HG03439 (cell line): ENCODE data around the gene RASGRF1.
"Not testable (repeated sequence)": the region's sequence is repeated elsewhere in the genome, so short reads cannot be mapped to it uniquely, and the experiment has no call there.

Source experiments
- ATAC-seq: cut with Tn5 transposase; IDR thresholded peaks from one replicate; pipeline ENCODE4 v1.9.1; 2021; ENCODE audit warnings: mild to moderate bottlenecking, moderate library complexity; ENCODE audit not compliant: unreplicated experiment

RASGRF1 gene

DNA sequence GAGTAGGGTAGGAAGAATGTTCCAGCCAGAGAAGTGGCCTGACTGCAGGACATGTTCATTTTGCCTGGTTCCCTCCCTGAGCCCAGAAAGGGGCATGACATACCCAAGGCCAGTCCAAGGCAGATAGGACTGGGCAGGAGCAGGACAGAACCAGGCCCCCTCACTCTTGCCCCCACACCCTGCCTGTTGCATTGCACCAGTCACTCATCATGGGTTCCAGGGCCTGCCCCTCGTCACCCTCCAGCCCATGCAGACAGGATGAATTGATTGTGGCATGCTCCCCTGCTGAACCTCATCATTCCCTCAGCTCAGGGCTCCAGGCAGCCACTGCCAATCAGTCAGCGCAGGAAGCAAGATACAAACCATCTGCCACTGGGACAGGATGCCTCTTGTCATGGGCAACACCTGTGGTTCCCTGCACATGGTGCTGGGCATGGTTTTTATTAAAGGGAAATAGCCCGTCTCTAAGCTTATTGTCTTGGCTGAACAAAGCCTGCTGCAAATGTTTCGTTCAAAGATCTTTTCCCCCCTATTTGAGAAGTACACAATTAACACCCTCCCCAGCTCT, 48.9 kb downstream of the RASGRF1 start:
- no peak for ATAC-seq

DNA sequence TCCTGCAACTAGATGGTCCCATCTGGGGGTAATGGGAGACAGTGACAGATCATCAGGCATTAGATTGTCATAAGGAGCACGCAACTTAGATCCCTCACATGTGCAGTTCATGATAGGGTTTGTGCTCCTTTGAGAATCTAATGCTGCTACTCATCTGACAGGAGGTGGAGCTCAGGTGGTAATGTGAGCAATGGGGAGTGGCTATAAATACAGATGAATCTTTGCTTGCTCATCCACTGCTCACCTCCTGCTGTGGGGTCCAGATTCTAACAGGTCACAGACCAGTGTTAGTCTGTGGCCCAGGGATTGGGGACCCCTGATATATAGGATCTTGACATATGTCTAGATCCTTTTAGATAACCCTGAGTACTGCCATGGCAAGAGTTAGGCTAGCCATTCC, 52.7 kb downstream of the RASGRF1 start:
- ATAC-seq = no peak

- ATAC-seq = no peak
These were observed 54.3 kb downstream of the RASGRF1 start for GRCh38 chr15:79036323-79036722.

DNA sequence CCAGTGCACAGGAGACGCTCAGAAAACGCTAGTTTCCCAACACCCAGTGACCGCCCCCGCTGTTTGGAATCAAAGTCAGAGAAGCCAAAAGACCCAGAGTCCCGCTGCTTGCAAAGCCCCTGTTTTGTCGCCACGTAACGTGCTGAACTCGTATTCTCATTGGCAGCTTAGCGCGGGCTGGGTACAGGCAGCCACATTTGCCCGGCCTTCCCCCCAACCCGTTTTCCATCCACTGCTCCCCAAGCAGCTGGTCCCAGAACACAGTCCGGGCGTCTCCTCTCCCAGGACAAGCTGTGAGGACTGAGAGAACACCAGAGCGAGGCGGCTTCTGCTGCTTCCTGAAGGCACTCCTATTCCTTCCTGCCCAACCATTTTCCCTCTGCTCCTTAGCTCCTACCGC, 54.8 kb downstream of the RASGRF1 start:
- ATAC-seq = no peak

- ATAC-seq = peak; percentile 54
These were observed 55.4 kb downstream of the RASGRF1 start for GRCh38 chr15:79035111-79035601.

- no peak for ATAC-seq
These were observed 56.3 kb downstream of the RASGRF1 start for GRCh38 chr15:79034284-79034683.

GRCh38 chr15:79032656-79033055, 57.9 kb downstream of the RASGRF1 start:
- no peak for ATAC-seq

DNA sequence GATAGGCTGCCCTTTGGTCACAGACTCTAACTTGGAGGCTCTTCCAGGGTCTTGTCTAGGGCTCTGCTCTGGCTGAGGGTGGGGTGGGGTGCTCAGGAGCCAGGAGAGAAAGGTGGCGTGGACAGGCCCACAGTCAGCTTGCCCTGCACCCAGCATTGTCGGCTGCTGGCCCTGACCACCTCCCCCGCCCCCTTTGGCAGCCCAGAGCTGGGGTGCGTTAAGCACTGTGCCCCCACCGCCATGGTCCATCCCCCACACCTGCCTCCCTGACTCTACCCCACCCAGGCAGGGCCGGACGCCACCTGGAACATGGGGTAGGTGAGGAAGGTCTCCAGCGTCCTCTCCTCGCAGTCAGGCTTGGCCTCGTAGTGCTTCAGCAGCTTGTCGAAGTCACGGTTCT, 58.8 kb downstream of the RASGRF1 start:
- no peak for ATAC-seq

DNA sequence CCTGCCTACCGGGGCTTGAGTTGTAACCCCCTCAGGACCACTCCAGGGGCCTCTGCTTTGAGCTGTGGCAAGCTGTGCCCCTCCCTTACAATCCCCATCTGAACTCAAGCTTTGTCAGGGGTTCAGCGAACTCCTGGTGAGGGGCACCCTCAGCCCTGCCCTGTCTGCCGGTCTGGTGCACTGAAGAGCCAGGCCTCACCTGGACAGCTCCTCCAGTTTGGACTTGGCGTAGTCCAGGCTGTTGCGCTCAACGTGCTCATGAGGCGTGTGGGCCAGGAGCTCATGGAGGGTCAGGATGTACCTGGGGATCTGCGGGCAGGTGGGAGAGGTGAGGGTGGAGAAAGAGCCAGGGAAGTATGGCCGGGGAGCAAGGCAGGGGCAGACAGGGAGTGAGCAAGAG, 59.4 kb downstream of the RASGRF1 start:
- no peak for ATAC-seq

GRCh38 chr15:79030470-79030869, 60.1 kb downstream of the RASGRF1 start:
- ATAC-seq = no peak

DNA sequence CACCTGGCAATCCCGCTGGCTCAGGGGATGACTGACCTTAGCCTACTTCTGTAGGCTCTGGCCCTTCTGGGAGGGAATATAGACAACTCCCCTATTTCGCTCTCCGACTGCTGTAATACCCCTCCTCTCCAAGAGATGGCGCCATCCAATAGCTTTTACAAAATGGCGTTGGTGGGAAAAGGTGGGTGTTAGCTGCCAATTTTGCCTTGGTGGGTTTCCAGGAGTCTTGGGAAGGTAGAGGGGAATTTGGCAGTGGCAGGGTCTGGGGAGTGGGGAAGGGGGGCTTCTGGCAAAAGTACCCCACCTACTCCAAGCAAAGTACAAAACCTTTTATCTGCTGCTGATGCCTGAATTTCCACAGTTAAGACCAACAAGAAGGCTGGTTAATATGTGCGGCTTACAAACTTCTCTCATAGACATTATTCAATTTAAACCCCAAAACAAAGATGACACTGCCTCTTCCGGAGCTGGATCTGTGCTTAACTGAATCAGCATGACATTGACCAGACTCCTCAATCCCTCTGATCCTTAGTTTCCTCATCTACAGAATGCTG, 62.1 kb downstream of the RASGRF1 start:
- no peak for ATAC-seq

DNA sequence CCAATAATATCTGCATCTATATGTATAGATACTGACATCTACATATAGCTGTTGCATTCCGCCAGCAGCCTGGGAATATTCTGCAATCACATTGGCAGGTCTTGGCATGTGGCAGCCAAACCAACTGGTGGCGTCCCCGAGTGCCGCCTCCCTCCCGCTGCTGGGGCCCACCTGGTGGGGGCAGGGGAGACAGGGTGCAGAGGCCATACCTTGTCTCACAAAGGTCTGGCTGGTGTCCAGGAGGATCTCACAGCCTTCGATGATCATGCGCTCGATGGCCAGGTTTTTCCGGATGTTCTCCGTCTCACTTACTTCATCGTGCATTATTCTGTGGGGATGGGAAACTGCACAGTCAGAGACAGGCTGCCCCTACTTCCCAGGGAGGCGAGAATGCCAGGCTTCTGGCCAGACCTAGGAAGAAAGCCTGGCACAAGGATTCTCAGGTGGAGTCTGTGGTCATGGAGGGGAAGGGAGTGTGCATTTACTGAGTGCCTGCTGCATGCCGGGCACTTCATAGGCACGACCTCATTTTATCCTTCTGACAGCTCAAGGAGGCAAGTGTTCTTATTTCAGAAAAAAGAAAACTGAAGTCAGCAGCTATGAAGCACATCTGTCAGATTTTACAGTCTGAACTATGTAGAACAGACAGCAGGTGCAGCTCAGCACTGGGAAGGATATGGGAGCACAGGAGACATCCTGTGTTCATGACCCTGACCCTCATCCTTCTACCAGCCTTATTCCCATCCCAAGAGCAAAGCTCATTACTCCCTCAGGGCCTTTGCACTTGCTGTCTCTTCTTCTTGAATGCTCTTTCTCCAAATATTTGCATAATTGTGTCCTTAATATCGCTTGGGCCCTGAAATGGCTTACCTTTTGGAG, 62.8 kb downstream of the RASGRF1 start:
- no peak for ATAC-seq

GRCh38 chr15:79025802-79026201, 64.8 kb downstream of the RASGRF1 start:
- no peak for ATAC-seq

DNA sequence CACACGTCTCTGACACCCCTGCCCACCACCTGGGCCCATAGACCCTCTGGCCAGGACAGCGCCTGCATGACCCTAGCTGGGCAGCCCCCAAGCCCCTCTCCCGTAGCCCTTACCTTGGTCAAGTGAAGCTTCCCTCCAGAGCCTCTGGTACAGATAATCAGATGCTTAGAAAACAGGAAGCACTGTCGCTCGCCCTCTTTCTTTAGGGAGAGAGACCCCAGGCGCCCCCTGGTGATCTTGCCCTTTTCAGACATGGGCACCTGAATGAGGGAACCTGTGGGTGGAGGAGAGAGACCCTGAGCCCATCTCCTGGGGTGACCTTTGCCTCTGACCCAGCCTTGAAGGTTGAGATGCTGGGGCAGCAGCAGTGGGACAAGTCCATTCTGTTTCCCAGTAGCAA, 65.4 kb downstream of the RASGRF1 start:
- no peak for ATAC-seq

GRCh38 chr15:79024493-79024892, 66.1 kb downstream of the RASGRF1 start:
- not testable (repeated sequence) for ATAC-seq

GRCh38 chr15:79023918-79024317, 66.7 kb downstream of the RASGRF1 start:
- no peak for ATAC-seq

GRCh38 chr15:79023546-79023890, 67.1 kb downstream of the RASGRF1 start:
- ATAC-seq = no peak

DNA sequence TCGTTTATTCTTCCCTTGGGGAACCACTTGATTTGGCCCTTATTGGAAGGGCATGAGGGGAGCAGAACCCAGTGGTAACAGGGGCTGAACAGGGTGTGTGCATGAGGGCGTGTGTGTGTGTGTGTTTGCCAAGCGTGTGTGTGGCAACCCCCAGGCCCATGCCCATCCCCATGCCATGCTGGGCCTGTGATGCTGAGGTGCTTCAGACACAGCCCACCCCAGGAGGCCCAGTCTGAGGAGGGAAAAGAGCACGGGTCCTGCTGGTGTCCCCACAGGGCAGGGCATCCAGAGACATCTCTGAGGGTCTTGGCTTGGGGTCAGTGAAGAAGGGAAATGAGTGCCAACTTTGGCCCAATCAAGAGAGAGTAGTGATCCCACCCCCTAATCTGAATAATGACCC, 71.6 kb downstream of the RASGRF1 start:
- ATAC-seq = no peak

DNA sequence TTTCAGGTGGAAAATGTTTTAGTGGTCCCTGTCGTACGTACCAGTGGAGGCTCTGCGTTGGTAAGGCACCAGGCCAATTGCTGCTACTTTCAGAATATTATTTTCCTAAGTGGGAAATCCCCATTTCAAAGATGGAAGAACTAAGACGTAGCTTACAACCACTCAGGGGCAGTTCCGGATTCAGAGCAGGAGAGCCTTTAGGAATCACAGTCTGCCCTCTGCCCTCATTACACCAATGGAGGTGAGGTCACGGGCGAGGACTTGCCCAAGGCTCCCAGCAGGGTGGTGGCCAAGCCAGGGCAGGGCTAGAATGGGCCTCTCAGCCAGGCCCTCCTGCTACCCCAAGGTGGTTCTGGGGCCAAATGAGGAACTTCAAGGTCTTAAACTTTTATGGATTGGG, 72.6 kb downstream of the RASGRF1 start:
- ATAC-seq = no peak

DNA sequence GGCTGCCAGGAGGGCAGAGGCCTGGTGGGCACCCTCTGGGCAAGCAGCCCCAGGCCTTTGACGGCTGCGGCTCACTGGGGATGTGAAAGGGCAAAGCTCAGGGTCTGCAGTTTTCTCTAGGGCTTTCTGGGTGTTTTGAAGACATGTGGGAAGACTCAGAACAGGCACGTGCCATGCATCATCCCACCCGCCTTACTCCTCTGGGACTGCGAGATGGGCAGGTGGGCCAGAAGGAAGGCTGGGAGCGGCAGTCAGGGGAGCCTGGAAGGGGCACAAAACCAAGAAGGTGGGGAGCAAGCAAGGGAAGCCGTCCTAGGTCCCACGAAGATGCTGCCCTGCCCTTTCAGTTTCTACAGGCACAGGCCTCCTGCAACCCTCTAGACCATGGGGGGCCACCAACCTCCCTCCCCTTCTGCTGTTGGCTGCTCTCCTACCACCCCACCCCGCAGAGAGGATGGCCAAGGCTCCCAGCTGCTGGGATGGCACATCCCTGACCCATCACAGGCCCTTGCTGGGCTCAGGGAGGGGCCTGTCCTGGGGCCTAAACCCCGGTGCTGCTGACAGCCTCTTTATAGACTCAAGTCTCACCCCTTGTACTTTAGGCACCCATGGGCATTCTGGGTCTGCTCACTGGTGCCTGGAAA, 73.9 kb downstream of the RASGRF1 start:
- ATAC-seq = no peak

DNA sequence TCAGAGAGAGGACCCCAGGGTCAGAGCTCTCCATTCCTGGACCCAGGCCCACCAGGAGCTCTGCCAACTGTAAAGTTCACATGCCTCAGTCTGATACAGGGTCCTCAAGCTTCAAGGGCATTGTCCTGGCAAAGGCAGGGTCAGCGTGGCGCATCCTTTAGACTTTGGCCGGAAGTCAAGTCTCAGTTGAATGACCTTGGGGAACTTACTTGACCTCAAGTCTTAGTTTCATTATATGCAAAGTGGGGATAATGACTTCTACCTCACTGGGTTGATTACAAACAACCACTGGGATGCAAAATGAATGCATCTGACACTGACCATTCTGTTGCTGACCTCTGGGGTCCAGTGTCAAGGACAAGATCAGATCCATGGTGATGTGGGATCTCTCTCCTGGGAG, 75.2 kb downstream of the RASGRF1 start:
- ATAC-seq = no peak

DNA sequence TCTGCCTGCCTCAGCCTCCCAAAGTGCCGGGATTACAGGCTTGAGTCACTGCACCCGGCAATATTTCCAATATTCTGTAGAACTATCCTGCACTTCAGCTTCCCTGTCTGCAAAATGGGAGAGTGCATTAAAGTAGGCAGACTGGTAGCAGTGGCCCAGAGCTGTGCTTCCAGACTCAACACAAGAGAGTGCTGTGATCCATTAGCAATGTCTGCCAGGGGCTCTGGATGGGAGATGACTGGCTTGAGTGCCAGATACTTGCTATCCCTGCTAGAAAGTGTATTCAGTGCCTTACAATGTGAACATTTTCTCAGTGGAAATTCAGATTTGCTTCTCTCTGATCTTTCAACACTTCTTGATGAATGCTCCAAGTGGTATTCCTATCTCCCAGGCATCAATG, 80.3 kb downstream of the RASGRF1 start:
- ATAC-seq = no peak
